Measurements from ENCODE around the gene MRPL16.
A peak's percentile ranks its signal among the peaks of the same experiment; 100 is the strongest.
"Not testable (repeated sequence)": the region's sequence is repeated elsewhere in the genome, so short reads cannot be mapped to it uniquely, and the experiment has no call there.

MRPL16 gene

DNA sequence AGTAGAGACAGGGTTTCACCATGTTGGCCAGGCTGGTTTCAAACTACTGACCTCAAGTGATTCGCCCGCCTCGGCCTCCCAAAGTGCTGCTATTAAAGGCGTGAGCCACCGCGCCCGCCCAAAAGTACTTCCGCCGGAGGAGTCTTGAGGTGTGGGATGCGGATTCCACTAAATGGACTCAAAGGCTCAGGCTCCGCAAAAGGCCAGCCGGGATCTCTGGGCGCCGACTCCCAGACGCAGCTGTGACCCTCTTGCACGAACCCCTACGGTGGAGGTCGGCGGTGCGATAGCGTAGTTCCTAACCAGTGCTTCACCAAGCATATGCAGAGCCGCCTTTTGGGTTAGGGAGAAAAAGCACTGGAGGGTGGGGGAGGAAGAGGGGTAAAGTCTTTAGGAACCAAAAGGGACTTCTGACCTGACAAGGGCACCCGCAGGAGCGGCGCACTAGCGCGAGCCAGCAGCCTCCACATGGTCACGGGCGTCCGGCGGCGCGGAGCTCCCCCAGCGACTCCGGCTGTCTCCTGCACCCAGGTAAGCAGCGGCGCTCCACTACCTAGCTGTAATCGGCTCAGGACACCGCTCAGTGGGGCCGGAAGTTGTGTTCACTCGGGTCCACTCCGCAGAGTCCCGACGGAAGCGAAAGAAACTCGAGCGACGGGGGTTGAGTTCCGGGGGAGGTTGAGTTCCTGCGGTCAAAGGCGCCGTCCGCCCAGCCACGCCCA is at the start of gene MRPL16:
Gene MRPL16, minus strand, starts transcription at position 590 of the 722 bp plus-strand sequence. Its CDS starts 120 bp downstream, at position 470.
- DNase-seq (ENCODE audit: low spot score in 2 of 2) (peak; percentile 78 to 79), ATAC-seq (ENCODE audit: low read depth) (peak; percentile 98)
- Mint-ChIP-seq H3K27ac (peak within 1 kb of the TSS; percentile 74), H3K27me3 (peaks cover 3% of the 10 kb centered on the region), H3K4me3 (peak within 1 kb of the TSS; percentile 87), H3K4me1 (peaks cover 3% of the 10 kb centered on the region), H3K36me3 (peaks cover 12% of the 10 kb centered on the region), H3K9me3 (no peaks in the 10 kb centered on the region)

- no peaks in the 10 kb centered on the region for H3K9me3 Mint-ChIP-seq
- H3K36me3 Mint-ChIP-seq, result no peaks in the 10 kb centered on the region
- no peak for DNase-seq (ENCODE audit: low spot score in 2 of 2)
- no peak overlapping the region for H3K27ac Mint-ChIP-seq
- H3K27me3 Mint-ChIP-seq, result peaks cover 12% of the 10 kb centered on the region
- no peaks in the 10 kb centered on the region for H3K4me1 Mint-ChIP-seq
- ATAC-seq (ENCODE audit: low read depth), result no peak
- no peak overlapping the region for H3K4me3 Mint-ChIP-seq
Measured at GRCh38 chr11:59859673-59860072, 49.1 kb upstream of the MRPL16 start.

- H3K36me3 Mint-ChIP-seq, result no peaks in the 10 kb centered on the region
- H3K9me3 Mint-ChIP-seq, result no peaks in the 10 kb centered on the region
- H3K4me3 Mint-ChIP-seq, result no peak overlapping the region
- no peaks in the 10 kb centered on the region for H3K4me1 Mint-ChIP-seq
- ATAC-seq (ENCODE audit: low read depth) (no peak), DNase-seq (ENCODE audit: low spot score in 2 of 2) (no peak)
- peaks cover 10% of the 10 kb centered on the region for H3K27me3 Mint-ChIP-seq
- H3K27ac Mint-ChIP-seq, result no peak overlapping the region
Measured at GRCh38 chr11:59857439-59858434, 47.2 kb upstream of the MRPL16 start.

GRCh38 chr11:59854871-59855270 is 44.3 kb upstream of the MRPL16 start:
- H3K36me3 Mint-ChIP-seq, result no peaks in the 10 kb centered on the region
- no peak for ATAC-seq (ENCODE audit: low read depth)

DNA sequence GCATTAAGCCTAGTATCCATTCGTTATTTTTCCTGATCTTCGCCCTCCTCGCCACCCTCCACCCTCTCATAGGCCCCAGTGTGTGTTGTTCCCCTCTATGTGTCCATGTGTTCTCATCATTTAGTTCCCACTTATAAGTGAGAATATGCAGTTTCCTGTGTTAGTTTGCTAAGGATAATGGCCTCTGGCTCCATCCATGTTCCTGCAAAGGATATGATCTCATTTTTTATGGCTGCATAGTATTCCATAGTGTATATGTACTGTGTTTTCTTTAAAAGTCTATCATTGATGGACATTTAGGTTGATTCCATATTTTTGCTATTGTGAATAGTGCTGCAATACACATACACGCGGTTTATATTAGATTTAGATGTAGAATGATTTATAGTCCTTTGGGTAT is 40.8 kb upstream of the MRPL16 start:
- H3K27me3 Mint-ChIP-seq; H3K36me3 Mint-ChIP-seq; H3K27ac Mint-ChIP-seq; H3K4me1 Mint-ChIP-seq; DNase-seq (ENCODE audit: low spot score in 2 of 2); H3K9me3 Mint-ChIP-seq; ATAC-seq (ENCODE audit: low read depth); H3K4me3 Mint-ChIP-seq: not testable (repeated sequence)

More at GRCh38 chr11:59854871-59855270, 44.3 kb upstream of the MRPL16 start:
- H3K4me3 Mint-ChIP-seq, result no peak overlapping the region
- no peaks in the 10 kb centered on the region for H3K4me1 Mint-ChIP-seq
- peaks cover 9% of the 10 kb centered on the region for H3K27me3 Mint-ChIP-seq
- no peak overlapping the region for H3K27ac Mint-ChIP-seq
- H3K9me3 Mint-ChIP-seq, result no peaks in the 10 kb centered on the region
- no peak for DNase-seq (ENCODE audit: low spot score in 2 of 2)

DNA sequence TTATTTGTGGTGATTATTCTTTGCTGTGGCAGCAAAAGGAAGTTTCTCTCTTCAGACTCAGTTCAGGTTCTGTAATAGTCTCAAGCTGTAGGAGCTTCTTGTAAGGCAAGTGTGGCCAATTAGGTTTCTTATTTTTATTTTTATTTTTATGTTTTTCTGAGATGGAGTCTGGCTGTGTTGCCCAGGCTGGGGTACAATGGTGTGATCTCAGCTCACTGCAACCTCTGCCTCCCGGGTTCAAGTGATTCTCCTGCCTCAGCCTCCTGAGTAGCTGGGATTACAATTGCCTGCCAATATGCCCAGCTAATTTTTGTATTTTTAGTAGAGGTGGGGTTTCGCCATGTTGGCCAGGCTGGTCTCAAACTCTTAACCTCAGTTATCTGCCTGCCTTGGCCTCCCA is 39.0 kb upstream of the MRPL16 start:
- H3K36me3 Mint-ChIP-seq; ATAC-seq (ENCODE audit: low read depth); H3K4me3 Mint-ChIP-seq; H3K4me1 Mint-ChIP-seq; H3K27ac Mint-ChIP-seq; H3K9me3 Mint-ChIP-seq; H3K27me3 Mint-ChIP-seq; DNase-seq (ENCODE audit: low spot score in 2 of 2): not testable (repeated sequence)

DNA sequence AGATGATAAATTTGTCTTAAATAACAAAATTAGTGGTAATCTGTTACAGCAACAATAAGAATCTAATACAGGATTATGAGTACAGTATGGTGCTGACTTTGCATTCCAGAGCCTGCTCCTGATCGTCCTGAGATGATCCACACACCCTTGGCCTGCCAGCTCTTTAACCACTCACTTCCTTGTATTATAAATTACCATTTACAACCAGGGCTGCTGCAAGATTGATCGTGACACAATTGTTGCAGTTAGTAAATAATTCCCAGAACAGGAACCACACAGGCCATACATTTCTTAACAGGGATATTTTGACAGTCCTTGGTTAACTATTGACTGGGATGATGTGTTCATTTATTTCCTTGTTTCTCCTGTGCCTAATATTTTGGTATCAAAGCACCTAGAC is 38.6 kb upstream of the MRPL16 start:
- no peaks in the 10 kb centered on the region for H3K9me3 Mint-ChIP-seq

DNA sequence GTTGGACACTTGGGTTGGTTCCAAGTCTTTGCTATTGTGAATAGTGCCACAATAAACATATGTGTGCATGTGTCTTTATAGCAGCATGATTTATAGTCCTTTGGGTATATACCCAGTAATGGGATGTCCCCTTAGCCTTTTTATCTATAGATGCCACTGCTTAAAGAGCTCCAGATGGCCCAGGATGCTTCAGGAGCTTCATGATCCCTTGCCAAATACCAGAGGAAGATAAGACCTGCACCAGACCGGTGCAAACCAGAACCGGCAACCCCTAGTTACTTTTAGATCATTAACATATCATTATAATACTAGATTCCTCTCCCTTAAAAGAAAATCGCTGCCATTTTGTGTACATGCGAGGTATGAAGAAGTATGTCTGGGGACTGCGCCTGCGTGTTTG is 37.9 kb upstream of the MRPL16 start:
- H3K27ac Mint-ChIP-seq; H3K36me3 Mint-ChIP-seq; ATAC-seq (ENCODE audit: low read depth); H3K27me3 Mint-ChIP-seq; DNase-seq (ENCODE audit: low spot score in 2 of 2); H3K4me3 Mint-ChIP-seq; H3K4me1 Mint-ChIP-seq; H3K9me3 Mint-ChIP-seq: not testable (repeated sequence)

More for the DNA sequence above, 38.6 kb upstream of the MRPL16 start:
- no peaks in the 10 kb centered on the region for H3K4me1 Mint-ChIP-seq
- no peaks in the 10 kb centered on the region for H3K36me3 Mint-ChIP-seq
- ATAC-seq (ENCODE audit: low read depth), result no peak
- no peak for DNase-seq (ENCODE audit: low spot score in 2 of 2)
- H3K4me3 Mint-ChIP-seq, result no peak overlapping the region
- H3K27me3 Mint-ChIP-seq, result peaks cover 8% of the 10 kb centered on the region
- no peak overlapping the region for H3K27ac Mint-ChIP-seq

DNA sequence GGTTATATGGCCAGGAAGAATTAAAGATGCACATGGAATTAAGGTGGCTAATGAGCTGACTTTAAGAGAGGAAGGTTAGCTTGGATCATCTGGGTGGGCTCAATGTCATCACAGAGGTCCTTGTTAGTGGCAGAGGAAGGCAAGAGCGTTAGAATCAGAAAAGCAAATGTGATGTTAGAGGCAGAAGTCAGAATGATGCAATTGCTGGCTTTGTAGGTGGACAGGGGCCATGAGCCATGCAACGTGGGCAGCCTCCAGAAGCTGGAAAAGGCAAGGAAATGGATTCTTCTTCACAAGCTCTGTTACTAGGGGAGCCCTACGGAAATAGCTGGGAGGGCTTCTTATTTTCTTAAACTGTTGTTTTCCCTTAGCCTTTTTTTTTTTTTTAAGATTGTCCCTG is 37.0 kb upstream of the MRPL16 start:
- DNase-seq (ENCODE audit: low spot score in 2 of 2), result no peak
- no peak for ATAC-seq (ENCODE audit: low read depth)
- Mint-ChIP-seq H3K4me3 (no peak overlapping the region), H3K4me1 (no peaks in the 10 kb centered on the region), H3K27me3 (peaks cover 8% of the 10 kb centered on the region), H3K36me3 (no peaks in the 10 kb centered on the region), H3K27ac (no peak overlapping the region), H3K9me3 (no peaks in the 10 kb centered on the region)

DNA sequence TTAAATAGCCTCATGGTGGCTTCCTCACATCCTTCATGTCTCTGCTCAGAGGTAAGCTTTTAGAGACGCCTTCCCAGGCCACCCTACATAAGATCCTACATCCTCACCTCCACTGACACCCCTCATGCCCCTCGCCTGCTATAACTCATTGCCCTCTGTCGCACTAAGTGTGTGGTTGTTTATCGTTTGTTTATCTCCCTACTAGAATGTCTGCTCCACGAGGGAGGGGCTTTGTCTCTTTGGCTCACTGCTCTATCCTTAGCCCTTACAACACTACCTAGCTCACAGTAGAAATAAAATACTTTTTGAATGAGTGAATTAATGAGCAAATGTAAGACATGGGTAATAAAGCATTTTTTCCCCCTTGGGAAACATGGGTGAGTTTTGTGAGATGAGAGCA is 36.0 kb upstream of the MRPL16 start:
- Mint-ChIP-seq H3K27ac (no peak overlapping the region), H3K4me3 (no peak overlapping the region), H3K36me3 (no peaks in the 10 kb centered on the region), H3K27me3 (peaks cover 8% of the 10 kb centered on the region), H3K9me3 (no peaks in the 10 kb centered on the region), H3K4me1 (no peaks in the 10 kb centered on the region)
- ATAC-seq (ENCODE audit: low read depth), result no peak
- no peak for DNase-seq (ENCODE audit: low spot score in 2 of 2)

DNA sequence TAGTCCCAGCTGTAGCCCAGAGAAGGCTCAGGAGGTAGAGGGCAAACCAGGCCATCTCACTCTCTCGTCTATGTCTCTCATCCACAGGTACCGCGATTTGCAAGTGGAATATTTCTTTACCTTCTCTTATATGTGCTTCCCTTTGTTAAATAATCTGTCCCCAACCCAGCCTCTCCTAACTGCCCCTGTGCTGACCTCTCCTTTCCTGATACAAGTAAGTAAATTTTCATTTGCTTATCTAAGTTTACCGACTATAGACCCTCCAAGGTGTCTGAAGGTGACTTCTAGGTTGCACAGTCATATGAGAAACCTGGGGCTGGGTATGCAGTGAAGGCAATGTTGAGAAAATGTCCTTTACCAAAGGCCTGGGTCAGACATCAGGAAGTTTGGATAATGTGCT is 34.8 kb upstream of the MRPL16 start, which contains the start of gene CBLIF:
Gene CBLIF, minus strand, starts transcription at position 101 of the 400 bp plus-strand sequence. Its CDS starts 46 bp downstream, at position 55.
- H3K4me1 Mint-ChIP-seq, result no peaks in the 10 kb centered on the region
- no peaks in the 10 kb centered on the region for H3K36me3 Mint-ChIP-seq
- no peak for DNase-seq (ENCODE audit: low spot score in 2 of 2)
- H3K9me3 Mint-ChIP-seq, result no peaks in the 10 kb centered on the region
- H3K27me3 Mint-ChIP-seq, result peaks cover 6% of the 10 kb centered on the region
- H3K27ac Mint-ChIP-seq, result no peak within 1 kb of the TSS
- no peak for ATAC-seq (ENCODE audit: low read depth)
- no peak within 1 kb of the TSS for H3K4me3 Mint-ChIP-seq

DNA sequence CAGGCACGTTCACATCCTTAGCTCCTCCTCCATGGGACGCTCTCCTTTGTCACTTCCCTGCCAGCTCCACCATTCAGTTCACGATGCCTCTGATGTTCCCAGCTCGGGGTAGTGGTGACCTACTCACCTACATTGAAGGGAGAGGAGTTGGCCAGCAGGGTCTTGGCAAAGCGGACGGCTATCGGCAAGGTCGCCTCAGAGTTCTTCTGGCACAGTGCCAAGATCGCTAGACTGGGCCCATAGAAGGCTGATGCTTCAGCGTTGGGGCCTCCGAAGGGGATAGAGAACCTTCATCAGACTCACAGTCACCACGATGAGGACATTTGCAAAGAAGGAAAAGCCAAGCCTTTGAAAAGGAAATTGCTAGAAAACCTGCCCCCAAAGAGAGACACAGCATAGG is 31.7 kb upstream of the MRPL16 start:
- H3K27ac Mint-ChIP-seq, result no peak overlapping the region
- no peaks in the 10 kb centered on the region for H3K9me3 Mint-ChIP-seq
- H3K4me3 Mint-ChIP-seq, result no peak overlapping the region
- peaks cover 9% of the 10 kb centered on the region for H3K27me3 Mint-ChIP-seq
- no peak for DNase-seq (ENCODE audit: low spot score in 2 of 2)
- no peak for ATAC-seq (ENCODE audit: low read depth)
- no peaks in the 10 kb centered on the region for H3K4me1 Mint-ChIP-seq
- H3K36me3 Mint-ChIP-seq, result no peaks in the 10 kb centered on the region

DNA sequence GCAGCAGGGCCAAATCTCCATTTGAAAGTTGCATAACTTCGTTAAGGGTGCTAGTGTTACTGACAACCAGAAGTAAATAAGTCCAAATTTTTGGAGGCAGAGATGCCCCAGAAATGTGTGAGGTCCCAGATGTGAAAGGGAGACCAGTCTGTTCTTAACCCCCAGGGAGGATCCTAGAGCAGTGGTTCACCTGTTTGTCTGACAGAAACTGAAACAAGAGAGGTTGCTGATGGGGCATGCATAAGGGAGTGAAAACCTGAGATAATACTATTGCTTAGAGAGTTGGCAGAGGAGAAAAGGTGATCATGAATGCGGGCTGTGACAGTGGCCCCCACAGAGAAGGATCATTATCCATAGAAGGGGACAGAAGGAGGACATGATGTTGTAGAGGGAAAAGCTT is 30.9 kb upstream of the MRPL16 start:
- Mint-ChIP-seq H3K27me3 (peaks cover 8% of the 10 kb centered on the region), H3K4me1 (no peaks in the 10 kb centered on the region), H3K9me3 (no peaks in the 10 kb centered on the region), H3K27ac (no peak overlapping the region), H3K4me3 (no peak overlapping the region), H3K36me3 (no peaks in the 10 kb centered on the region)
- ATAC-seq (ENCODE audit: low read depth) (no peak), DNase-seq (ENCODE audit: low spot score in 2 of 2) (no peak)

DNA sequence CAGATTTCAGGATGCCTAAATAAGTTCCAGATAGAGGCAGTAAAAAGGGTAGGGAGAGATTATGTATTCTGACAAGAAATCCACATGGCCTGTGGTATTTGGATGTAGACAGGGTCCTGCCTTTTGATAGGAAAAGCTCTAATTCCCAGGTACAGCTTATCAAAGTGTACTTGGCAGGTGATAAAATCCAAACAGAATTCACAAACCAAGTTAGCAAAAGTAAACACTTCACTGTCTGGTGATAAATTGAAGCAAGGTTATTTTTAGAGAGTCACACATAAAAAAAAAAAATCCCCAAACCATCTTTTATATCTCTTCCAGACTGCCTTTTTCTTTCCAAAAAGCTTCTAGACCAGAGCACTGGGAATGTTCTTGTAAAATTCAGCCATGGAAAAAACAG is 29.0 kb upstream of the MRPL16 start:
- no peaks in the 10 kb centered on the region for H3K9me3 Mint-ChIP-seq
- no peak for DNase-seq (ENCODE audit: low spot score in 2 of 2)

More for the DNA sequence above, 29.0 kb upstream of the MRPL16 start:
- H3K36me3 Mint-ChIP-seq, result no peaks in the 10 kb centered on the region
- H3K27me3 Mint-ChIP-seq, result peaks cover 8% of the 10 kb centered on the region
- no peak overlapping the region for H3K27ac Mint-ChIP-seq
- no peak overlapping the region for H3K4me3 Mint-ChIP-seq
- no peaks in the 10 kb centered on the region for H3K4me1 Mint-ChIP-seq
- ATAC-seq (ENCODE audit: low read depth), result no peak

Data from memory B cell (primary cell).